Ovary (tissue), 3 donors: Measurements from ENCODE around the gene GLI3.

Experiments used
- POLR2A ChIP-seq: fragments of 450-650 bp; IDR thresholded peaks from one replicate; pipeline ENCODE4 v1.6.1; 2017; ENCODE audit warnings: antibody characterized with exemption, mild to moderate bottlenecking, moderate library complexity
- TF ChIP-seq, protein P1 (sequence below), 3 donors: fragments of 450-650 bp in 2 of 3; fragments of 200-600 bp in 1 of 3; IDR thresholded peaks; one replicate each; pipeline versions ENCODE4 v1.5.1 to v1.8.0; 2016 to 2022; ENCODE audit warnings: antibody characterized with exemption in 3 of 3, mild to moderate bottlenecking in 1 of 3
- donor health status: DM: no; HTN: no; CAD: no.

DNA sequence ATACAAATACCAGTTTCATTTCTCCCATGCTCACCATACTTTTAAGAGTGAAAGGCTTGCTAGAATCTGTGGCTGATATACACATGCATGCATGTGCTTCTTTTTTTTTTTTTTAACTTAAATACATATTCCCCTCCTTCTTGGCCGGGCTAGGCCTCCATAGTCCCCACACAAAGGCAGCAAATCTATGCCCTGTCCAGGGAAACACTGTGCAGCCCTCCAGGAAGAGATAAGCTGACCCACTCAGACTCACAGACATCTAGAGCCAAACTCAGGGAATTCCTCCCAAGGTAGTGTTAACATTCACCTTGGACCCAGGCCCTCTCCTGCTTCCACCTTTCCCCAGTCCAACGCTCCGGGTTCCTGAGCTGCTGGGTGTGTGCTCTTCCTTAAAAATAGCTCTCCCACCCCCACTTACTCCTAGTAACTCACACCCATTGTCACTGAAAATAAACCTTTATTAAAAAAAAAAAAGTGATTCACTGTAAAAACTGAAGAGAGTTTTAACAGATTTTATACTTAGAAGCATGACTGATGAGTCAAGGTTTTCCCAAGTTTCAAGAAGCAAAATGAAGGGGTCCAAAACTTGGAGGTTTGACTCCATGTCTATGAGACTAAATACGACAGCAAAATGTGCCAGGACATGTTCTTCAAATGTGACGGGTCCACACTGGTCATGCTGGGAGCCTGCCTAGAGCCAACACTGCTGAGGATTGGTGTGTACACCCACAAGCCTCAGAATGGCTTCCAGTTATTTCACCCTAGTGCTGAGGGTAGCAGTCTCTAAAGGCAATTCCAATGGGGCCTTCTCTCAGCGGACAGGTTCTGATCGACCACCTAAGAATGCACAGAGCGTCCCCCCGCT, 159.5 kb downstream of the GLI3 start:
- TF ChIP-seq POLR2A, result no peak
- TF ChIP-seq, protein P1, sequence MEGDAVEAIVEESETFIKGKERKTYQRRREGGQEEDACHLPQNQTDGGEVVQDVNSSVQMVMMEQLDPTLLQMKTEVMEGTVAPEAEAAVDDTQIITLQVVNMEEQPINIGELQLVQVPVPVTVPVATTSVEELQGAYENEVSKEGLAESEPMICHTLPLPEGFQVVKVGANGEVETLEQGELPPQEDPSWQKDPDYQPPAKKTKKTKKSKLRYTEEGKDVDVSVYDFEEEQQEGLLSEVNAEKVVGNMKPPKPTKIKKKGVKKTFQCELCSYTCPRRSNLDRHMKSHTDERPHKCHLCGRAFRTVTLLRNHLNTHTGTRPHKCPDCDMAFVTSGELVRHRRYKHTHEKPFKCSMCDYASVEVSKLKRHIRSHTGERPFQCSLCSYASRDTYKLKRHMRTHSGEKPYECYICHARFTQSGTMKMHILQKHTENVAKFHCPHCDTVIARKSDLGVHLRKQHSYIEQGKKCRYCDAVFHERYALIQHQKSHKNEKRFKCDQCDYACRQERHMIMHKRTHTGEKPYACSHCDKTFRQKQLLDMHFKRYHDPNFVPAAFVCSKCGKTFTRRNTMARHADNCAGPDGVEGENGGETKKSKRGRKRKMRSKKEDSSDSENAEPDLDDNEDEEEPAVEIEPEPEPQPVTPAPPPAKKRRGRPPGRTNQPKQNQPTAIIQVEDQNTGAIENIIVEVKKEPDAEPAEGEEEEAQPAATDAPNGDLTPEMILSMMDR (IDR thresholded peaks at IDR 0.05), result no peak
